Measurements from ENCODE around the gene RNU11. TPM values are rescaled to one million over a fixed set of nuclear protein-coding genes. Genes with fewer than 3 reads are reported as not detected.
"Not testable (repeated sequence)": the region's sequence is repeated elsewhere in the genome, so short reads cannot be mapped to it uniquely, and the experiment has no call there.

RNU11 gene
- total RNA-seq, 1 experiment from 2014 or later = not detected

- DNase-seq (ENCODE audit: low read depth) = no peak
These were observed 15.6 kb downstream of the RNU11 start for GRCh38 chr1:28663871-28664470.

GRCh38 chr1:28666806-28667205 is 18.4 kb downstream of the RNU11 start:
- DNase-seq (ENCODE audit: low read depth) = no peak

- peak; percentile 87 for DNase-seq (ENCODE audit: low read depth)
These were observed 20.0 kb downstream of the RNU11 start, which contains the start of gene GMEB1 for GRCh38 chr1:28668191-28668955. GMEB1 (plus strand) TSS chr1:28668784; CDS start chr1:28683613, 14,829 bp downstream.

GRCh38 chr1:28668956-28669723 is 20.7 kb downstream of the RNU11 start:
- DNase-seq (ENCODE audit: low read depth) = peak; percentile 75

- DNase-seq (ENCODE audit: low read depth) = no peak
These were observed 22.9 kb downstream of the RNU11 start for GRCh38 chr1:28671254-28671780.

- not testable (repeated sequence) for DNase-seq (ENCODE audit: low read depth)
These were observed 24.6 kb downstream of the RNU11 start for GRCh38 chr1:28672971-28673370.

- no peak for DNase-seq (ENCODE audit: low read depth)
These were observed 27.5 kb downstream of the RNU11 start for GRCh38 chr1:28675924-28676257.

GRCh38 chr1:28680151-28680550 is 31.8 kb downstream of the RNU11 start:
- DNase-seq (ENCODE audit: low read depth) = no peak

- no peak for DNase-seq (ENCODE audit: low read depth)
These were observed 34.4 kb downstream of the RNU11 start for GRCh38 chr1:28682840-28683239.

- DNase-seq (ENCODE audit: low read depth) = no peak
These were observed 36.5 kb downstream of the RNU11 start for GRCh38 chr1:28684937-28685336.

- DNase-seq (ENCODE audit: low read depth) = not testable (repeated sequence)
These were observed 43.2 kb downstream of the RNU11 start for GRCh38 chr1:28691627-28692026.

Other genes with a start within 250 kb of the RNU11 start
- gene RCC1, start 142.6 kb upstream of the RNU11 start, total RNA-seq (2014; rRNA removed; shearing (Covaris generic)) = 38.2 and 48.9 TPM in 2 replicates
- gene TRNAU1AP, start 95.5 kb upstream of the RNU11 start, total RNA-seq (2014; rRNA removed; shearing (Covaris generic)) = 47.1 and 49.5 TPM in 2 replicates
- gene RAB42, start 56.3 kb upstream of the RNU11 start, total RNA-seq (2014; rRNA removed; shearing (Covaris generic)) = 0.96 and 1.9 TPM in 2 replicates
- 47.9 and 58.5 TPM in 2 replicates for gene TAF12, start 5.5 kb upstream of the RNU11 start, total RNA-seq (2014; rRNA removed; shearing (Covaris generic))
- gene GMEB1, start 20.2 kb downstream of the RNU11 start, total RNA-seq (2014; rRNA removed; shearing (Covaris generic)) = 4.9 and 8.2 TPM in 2 replicates
- 46.0 and 50.2 TPM in 2 replicates for gene YTHDF2, start 88.3 kb downstream of the RNU11 start, total RNA-seq (2014; rRNA removed; shearing (Covaris generic))
- 0.96 and 1.5 TPM in 2 replicates for gene OPRD1, start 163.6 kb downstream of the RNU11 start, total RNA-seq (2014; rRNA removed; shearing (Covaris generic))

Measured in RPMI7951 (cell line).